ENCODE results near the gene SMAD1. TPM values are rescaled to one million over a fixed set of nuclear protein-coding genes. Genes with fewer than 3 reads are reported as not detected.

Gene SMAD1
- polyA plus RNA-seq, 1 of the 3 experiments (the other 2 are of a cell fraction): 46.0 TPM

- Histone ChIP-seq H4K20me1 (ENCODE audit: insufficient read depth) (peaks cover 22% of the 10 kb centered on the region), H3K4me2 (no peak overlapping the region), H3F3A (replicated peaks; ENCODE audit: insufficient read depth) (no peaks in the 10 kb centered on the region), H3K4me1 (ENCODE audit: control insufficient read depth in 1 of 2, insufficient read depth in 2 of 2, low read depth in 1 of 2, low read length in 1 of 2) (peaks cover 2 to 3% of the 10 kb centered on the region in 2 experiments; a peak in 3 of 4 replicates), H3K27me3 (ENCODE audit: insufficient read depth) (no peaks in the 10 kb centered on the region), H2AFZ (ENCODE audit: low read depth) (no peak overlapping the region), H3K9me3 (no peaks in the 10 kb centered on the region), H3K4me3 (ENCODE audit: low read depth in 2 of 2, low read length in 1 of 2) (no peak overlapping the region), H3K9ac (no peak overlapping the region), H3K27ac (ENCODE audit: low read depth in 2 of 2, low read length in 1 of 2) (no peak overlapping the region), H3K79me2 (ENCODE audit: insufficient read depth) (peaks cover 78% of the 10 kb centered on the region), H3K9me2 (no peaks in the 10 kb centered on the region), H3K36me3 (replicated peaks in 1 of 2; ENCODE audit: control insufficient read depth in 1 of 2, insufficient read depth in 2 of 2, low read length in 1 of 2) (no peaks in the 10 kb centered on the region)
- POLR2A ChIA-PET: interaction anchor here (1.4 kb wide), 1 partner anchor 8 kb away, joined by 3 read pairs; no protein-coding TSS in a partner anchor
- WGBS (ENCODE audit: low lambda C conversion rate): 98% methylated on average over 3 of the region's 3 CpGs
- DNase-seq: no peak
- CTCF ChIA-PET: no interaction called here
- TF ChIP-seq, protein P1, sequence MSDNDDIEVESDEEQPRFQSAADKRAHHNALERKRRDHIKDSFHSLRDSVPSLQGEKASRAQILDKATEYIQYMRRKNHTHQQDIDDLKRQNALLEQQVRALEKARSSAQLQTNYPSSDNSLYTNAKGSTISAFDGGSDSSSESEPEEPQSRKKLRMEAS (IDR thresholded peaks at IDR 0.05; ENCODE audit: low read depth): no peak
- TF ChIP-seq ZBTB33 (IDR thresholded peaks at IDR 0.05; ENCODE audit: borderline replicate concordance, low read depth) (no peak), ELF1 (IDR thresholded peaks at IDR 0.05) (no peak), FOXJ3 (CRISPR knock-in tag; IDR thresholded peaks at IDR 0.05) (no peak), EZH2phosphoT487 (IDR thresholded peaks at IDR 0.05; ENCODE audit: borderline replicate concordance, low read depth) (no peak), FOXM1 (IDR thresholded peaks at IDR 0.05; ENCODE audit: low read depth) (no peak), SMC3 (IDR thresholded peaks at IDR 0.05; ENCODE audit: low read depth, low read length) (no peak), POLR2AphosphoS5 (IDR thresholded peaks at IDR 0.05; ENCODE audit: low read depth, low read length) (no peak), RAD21 (IDR thresholded peaks at IDR 0.05; ENCODE audit: low read length) (no peak)
- TF ChIP-seq, protein P2, sequence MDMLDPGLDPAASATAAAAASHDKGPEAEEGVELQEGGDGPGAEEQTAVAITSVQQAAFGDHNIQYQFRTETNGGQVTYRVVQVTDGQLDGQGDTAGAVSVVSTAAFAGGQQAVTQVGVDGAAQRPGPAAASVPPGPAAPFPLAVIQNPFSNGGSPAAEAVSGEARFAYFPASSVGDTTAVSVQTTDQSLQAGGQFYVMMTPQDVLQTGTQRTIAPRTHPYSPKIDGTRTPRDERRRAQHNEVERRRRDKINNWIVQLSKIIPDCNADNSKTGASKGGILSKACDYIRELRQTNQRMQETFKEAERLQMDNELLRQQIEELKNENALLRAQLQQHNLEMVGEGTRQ (IDR thresholded peaks at IDR 0.05; ENCODE audit: borderline replicate concordance, low read depth, low read length): no peak
- TF ChIP-seq, protein P3, sequence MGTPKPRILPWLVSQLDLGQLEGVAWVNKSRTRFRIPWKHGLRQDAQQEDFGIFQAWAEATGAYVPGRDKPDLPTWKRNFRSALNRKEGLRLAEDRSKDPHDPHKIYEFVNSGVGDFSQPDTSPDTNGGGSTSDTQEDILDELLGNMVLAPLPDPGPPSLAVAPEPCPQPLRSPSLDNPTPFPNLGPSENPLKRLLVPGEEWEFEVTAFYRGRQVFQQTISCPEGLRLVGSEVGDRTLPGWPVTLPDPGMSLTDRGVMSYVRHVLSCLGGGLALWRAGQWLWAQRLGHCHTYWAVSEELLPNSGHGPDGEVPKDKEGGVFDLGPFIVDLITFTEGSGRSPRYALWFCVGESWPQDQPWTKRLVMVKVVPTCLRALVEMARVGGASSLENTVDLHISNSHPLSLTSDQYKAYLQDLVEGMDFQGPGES (IDR thresholded peaks at IDR 0.05; ENCODE audit: low read depth, low read length): no peak
- TF ChIP-seq, protein P4, sequence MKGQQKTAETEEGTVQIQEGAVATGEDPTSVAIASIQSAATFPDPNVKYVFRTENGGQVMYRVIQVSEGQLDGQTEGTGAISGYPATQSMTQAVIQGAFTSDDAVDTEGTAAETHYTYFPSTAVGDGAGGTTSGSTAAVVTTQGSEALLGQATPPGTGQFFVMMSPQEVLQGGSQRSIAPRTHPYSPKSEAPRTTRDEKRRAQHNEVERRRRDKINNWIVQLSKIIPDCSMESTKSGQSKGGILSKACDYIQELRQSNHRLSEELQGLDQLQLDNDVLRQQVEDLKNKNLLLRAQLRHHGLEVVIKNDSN (IDR thresholded peaks at IDR 0.05; ENCODE audit: borderline replicate concordance, low read depth): no peak
Measured at GRCh38 chr4:145492376-145492775, 10.7 kb downstream of the SMAD1 start.

All from SK-N-SH (cell line).